ENCODE data around the gene STT3B.

GRCh38 chr3:31552103-31552502 is 19.4 kb downstream of the STT3B start:
- TF ChIP-seq EZH2 (IDR thresholded peaks at IDR 0.05) = no peak
- no peak for TF ChIP-seq POLR2AphosphoS5 (IDR thresholded peaks at IDR 0.05; ENCODE audit: borderline replicate concordance, low read depth, low read length)
